Myocyte (in vitro differentiated cells): ENCODE measurements around the gene WNT2. TPM values are rescaled to one million over a fixed set of nuclear protein-coding genes. Genes with fewer than 3 reads are reported as not detected.
A peak's percentile ranks its signal among the peaks of the same experiment; 100 is the strongest.
"Not testable (repeated sequence)": the region's sequence is repeated elsewhere in the genome, so short reads cannot be mapped to it uniquely, and the experiment has no call there.

ENCODE experiments used
- DNase-seq: peaks from one replicate; pipeline ENCODE4 v3.0.0-alpha.2; 2012; ENCODE audit warnings: low read depth
- total RNA-seq: library from RNA; depleted of rRNA; stranded (reverse); fragments of >200 nt; gene quantifications from 2 replicates; pipeline ENCODE4 v1.2.3, GENCODE V29; 2014

WNT2 gene
- total RNA-seq, 1 donor from 2014 or later: not detected

GRCh38 chr7:117269886-117270285, 53.0 kb downstream of the WNT2 start:
- peak; percentile 59 for DNase-seq

GRCh38 chr7:117269417-117269816, 53.4 kb downstream of the WNT2 start:
- peak; percentile 61 for DNase-seq

- no peak for DNase-seq
Measured at GRCh38 chr7:117264716-117265115, 58.1 kb downstream of the WNT2 start.

- DNase-seq: no peak
Measured at GRCh38 chr7:117262546-117262945, 60.3 kb downstream of the WNT2 start.

- DNase-seq: no peak
Measured at GRCh38 chr7:117259615-117260014, 63.2 kb downstream of the WNT2 start.

GRCh38 chr7:117251687-117252086, 71.2 kb downstream of the WNT2 start:
- peak; percentile 70 for DNase-seq

- DNase-seq: no peak
Measured at GRCh38 chr7:117250801-117251200, 72.1 kb downstream of the WNT2 start.

- no peak for DNase-seq
Measured at GRCh38 chr7:117250245-117250644, 72.6 kb downstream of the WNT2 start.

- no peak for DNase-seq
Measured at GRCh38 chr7:117249696-117250095, 73.2 kb downstream of the WNT2 start.

- DNase-seq: no peak
Measured at GRCh38 chr7:117248829-117249228, 74.0 kb downstream of the WNT2 start.

GRCh38 chr7:117247809-117248208, 75.0 kb downstream of the WNT2 start:
- DNase-seq: no peak

GRCh38 chr7:117245703-117246102, 77.2 kb downstream of the WNT2 start:
- DNase-seq: not testable (repeated sequence)

GRCh38 chr7:117243390-117243789, 79.5 kb downstream of the WNT2 start:
- DNase-seq: no peak

- no peak for DNase-seq
Measured at GRCh38 chr7:117241088-117241487, 81.8 kb downstream of the WNT2 start.

GRCh38 chr7:117238937-117239336, 83.9 kb downstream of the WNT2 start:
- no peak for DNase-seq

- no peak for DNase-seq
Measured at GRCh38 chr7:117238472-117238871, 84.4 kb downstream of the WNT2 start.

- no peak for DNase-seq
Measured at GRCh38 chr7:117237646-117238045, 85.2 kb downstream of the WNT2 start.

- no peak for DNase-seq
Measured at GRCh38 chr7:117231047-117231359, 91.9 kb downstream of the WNT2 start.

GRCh38 chr7:117230276-117231046, 92.4 kb downstream of the WNT2 start:
- DNase-seq: peak; percentile 15

- peak; percentile 99 for DNase-seq
Measured at GRCh38 chr7:117229350-117229749, 93.5 kb downstream of the WNT2 start.

GRCh38 chr7:117227091-117227490, 95.8 kb downstream of the WNT2 start:
- peak; percentile 59 for DNase-seq

- DNase-seq: peak; percentile 40
Measured at GRCh38 chr7:117225536-117225935, 97.3 kb downstream of the WNT2 start.
